ENCODE measurements around the gene LINGO1. TPM values are rescaled to one million over a fixed set of nuclear protein-coding genes. Genes with fewer than 3 reads are reported as not detected.
A peak's percentile ranks its signal among the peaks of the same experiment; 100 is the strongest.

The LINGO1 gene
- total RNA-seq, 6 experiments from 2014 or later, result 0.31 to 1.2 (median 0.39) TPM

DNA sequence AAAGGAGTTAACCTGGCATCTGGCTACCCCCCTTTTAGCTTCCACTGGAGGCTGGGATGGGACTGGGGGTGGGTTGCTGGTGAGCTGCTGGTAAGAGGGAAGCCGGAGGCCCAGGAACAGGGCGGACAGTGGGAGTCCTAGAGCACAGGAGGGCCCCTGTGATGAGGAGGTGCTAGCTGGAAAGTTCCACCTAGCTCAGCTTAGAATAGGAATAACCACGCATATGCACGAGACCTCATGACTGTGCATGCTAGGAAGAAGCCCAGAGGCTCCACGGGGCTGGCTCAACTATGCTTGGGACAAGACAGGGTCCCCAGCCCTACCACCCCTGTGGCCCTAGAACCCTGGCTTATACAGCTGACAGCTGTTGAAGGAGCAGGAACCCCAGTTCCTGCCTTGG is 34.1 kb downstream of the LINGO1 start:
- no peak overlapping the region for H3K4me3 ChIP-seq
- ATAC-seq (no peak), DNase-seq (no peak)
- H3K27me3 ChIP-seq, result no peaks in the 10 kb centered on the region
- intact Hi-C loops (cut with DNase I), result no loop called here
- H3K4me1 ChIP-seq, result no peaks in the 10 kb centered on the region
- TF ChIP-seq POLR2A (IDR thresholded peaks at IDR 0.05), result no peak
- TF ChIP-seq, protein P1, sequence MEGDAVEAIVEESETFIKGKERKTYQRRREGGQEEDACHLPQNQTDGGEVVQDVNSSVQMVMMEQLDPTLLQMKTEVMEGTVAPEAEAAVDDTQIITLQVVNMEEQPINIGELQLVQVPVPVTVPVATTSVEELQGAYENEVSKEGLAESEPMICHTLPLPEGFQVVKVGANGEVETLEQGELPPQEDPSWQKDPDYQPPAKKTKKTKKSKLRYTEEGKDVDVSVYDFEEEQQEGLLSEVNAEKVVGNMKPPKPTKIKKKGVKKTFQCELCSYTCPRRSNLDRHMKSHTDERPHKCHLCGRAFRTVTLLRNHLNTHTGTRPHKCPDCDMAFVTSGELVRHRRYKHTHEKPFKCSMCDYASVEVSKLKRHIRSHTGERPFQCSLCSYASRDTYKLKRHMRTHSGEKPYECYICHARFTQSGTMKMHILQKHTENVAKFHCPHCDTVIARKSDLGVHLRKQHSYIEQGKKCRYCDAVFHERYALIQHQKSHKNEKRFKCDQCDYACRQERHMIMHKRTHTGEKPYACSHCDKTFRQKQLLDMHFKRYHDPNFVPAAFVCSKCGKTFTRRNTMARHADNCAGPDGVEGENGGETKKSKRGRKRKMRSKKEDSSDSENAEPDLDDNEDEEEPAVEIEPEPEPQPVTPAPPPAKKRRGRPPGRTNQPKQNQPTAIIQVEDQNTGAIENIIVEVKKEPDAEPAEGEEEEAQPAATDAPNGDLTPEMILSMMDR (IDR thresholded peaks at IDR 0.05), result no peak
- H3K9me3 ChIP-seq, result no peaks in the 10 kb centered on the region
- WGBS (ENCODE audit: insufficient coverage, low coverage, low lambda C conversion rate, missing lambda C conversion rate), result 78% methylated on average over 4 of the region's 5 CpGs
- no peak overlapping the region for H3K27ac ChIP-seq
- no peaks in the 10 kb centered on the region for H3K36me3 ChIP-seq

GRCh38 chr15:77597804-77598453 is 34.8 kb downstream of the LINGO1 start:
- H3K4me3 ChIP-seq, result no peak overlapping the region
- ATAC-seq (peak; percentile 42 to 72 (median 56)), DNase-seq (no peak)
- intact Hi-C loops (cut with DNase I), result no loop called here
- H3K9me3 ChIP-seq, result no peaks in the 10 kb centered on the region
- no peaks in the 10 kb centered on the region for H3K4me1 ChIP-seq
- H3K36me3 ChIP-seq, result no peaks in the 10 kb centered on the region
- TF ChIP-seq, protein P1 (IDR thresholded peaks at IDR 0.05), result no peak
- no peak for TF ChIP-seq POLR2A (IDR thresholded peaks at IDR 0.05)
- H3K27me3 ChIP-seq, result no peaks in the 10 kb centered on the region
- no peak overlapping the region for H3K27ac ChIP-seq
- 83% methylated on average over 1 of the region's 9 CpGs for WGBS (ENCODE audit: insufficient coverage, low coverage, low lambda C conversion rate, missing lambda C conversion rate)

DNA sequence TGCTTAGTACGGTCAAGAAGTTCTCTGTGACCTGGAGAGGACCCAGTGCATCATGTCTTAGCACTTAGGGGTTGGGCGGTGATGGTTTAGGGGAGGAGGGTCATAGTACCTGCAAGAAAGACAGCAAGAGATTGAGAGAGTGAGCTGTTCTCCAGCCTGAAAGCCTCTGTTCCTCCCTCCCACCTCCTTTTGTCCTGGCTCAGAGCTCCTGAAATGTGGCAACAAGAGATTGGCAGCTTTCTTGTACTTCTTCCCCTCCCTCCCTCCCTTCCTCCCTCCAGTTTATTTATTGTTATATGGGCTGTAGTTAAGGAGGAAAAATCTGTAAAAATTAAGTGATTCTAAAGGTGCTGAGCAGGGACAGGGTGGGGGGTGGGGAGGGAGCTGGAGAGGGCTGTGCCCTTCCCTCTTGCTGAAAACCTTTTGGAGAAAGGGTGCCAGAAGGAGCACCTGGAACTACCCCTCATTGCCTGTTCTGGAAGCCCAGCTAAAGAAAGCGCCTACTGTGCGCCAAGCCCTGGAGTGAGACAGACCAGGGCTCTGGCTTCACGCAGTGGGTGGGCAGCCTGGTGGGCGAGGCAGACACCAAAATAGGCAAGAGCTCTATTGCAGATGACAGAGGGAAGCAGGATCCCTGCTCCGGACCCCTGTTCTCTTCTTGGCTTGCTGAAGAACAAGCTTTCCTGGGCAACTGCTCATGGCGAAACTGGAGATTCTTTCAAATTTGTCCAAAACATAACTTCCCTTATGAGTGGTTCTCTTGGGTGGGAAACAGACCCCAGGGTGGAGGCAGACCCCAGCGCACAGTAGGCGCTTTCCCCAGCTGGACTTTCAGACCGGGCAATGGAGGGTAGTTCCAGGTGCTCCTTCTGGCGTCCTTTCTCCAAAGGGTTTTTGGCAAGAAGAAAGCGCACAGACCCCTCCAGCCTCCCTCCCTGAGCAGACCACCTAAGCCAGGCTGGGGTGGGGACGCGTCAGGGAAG is 35.6 kb downstream of the LINGO1 start:
- DNase-seq, result no peak
- intact Hi-C loops (cut with DNase I), result no loop called here
- ATAC-seq, result no peak
- 79% methylated on average over 10 of the region's 15 CpGs for WGBS (ENCODE audit: insufficient coverage, low coverage, low lambda C conversion rate, missing lambda C conversion rate)
- Histone ChIP-seq H3K36me3 (no peaks in the 10 kb centered on the region), H3K27ac (no peak overlapping the region), H3K27me3 (no peaks in the 10 kb centered on the region), H3K4me3 (no peak overlapping the region), H3K9me3 (no peaks in the 10 kb centered on the region), H3K4me1 (no peaks in the 10 kb centered on the region)
- TF ChIP-seq POLR2A (IDR thresholded peaks at IDR 0.05), result no peak
- TF ChIP-seq, protein P1 (IDR thresholded peaks at IDR 0.05), result no peak

DNA sequence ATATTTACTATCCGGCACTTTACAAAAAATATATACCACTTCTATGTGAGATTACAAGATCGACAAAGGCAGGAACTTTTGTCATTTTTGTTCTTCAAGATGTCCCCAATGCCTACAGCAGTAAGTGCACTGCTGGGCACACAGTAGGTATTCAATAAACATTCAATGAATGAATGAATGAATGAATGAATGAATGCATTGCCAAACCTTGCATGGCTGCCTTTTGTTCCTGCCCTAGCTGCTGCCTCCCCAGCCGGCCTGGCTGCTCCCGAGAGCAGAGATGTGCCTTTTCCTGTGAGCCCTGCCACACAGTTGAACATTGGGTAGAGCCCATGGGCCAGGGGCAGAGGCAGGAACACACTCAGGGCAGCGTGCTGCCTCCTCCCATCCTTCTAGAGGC is 37.5 kb downstream of the LINGO1 start:
- Histone ChIP-seq H3K36me3 (no peaks in the 10 kb centered on the region), H3K27me3 (no peaks in the 10 kb centered on the region), H3K9me3 (no peaks in the 10 kb centered on the region), H3K4me3 (no peak overlapping the region), H3K27ac (no peak overlapping the region), H3K4me1 (no peaks in the 10 kb centered on the region)
- TF ChIP-seq, protein P1 (IDR thresholded peaks at IDR 0.05), result no peak
- TF ChIP-seq POLR2A (IDR thresholded peaks at IDR 0.05), result no peak
- 91% methylated on average over 2 of the region's 5 CpGs for WGBS (ENCODE audit: insufficient coverage, low coverage, low lambda C conversion rate, missing lambda C conversion rate)
- ATAC-seq (no peak), DNase-seq (no peak)
- intact Hi-C loops (cut with DNase I), result no loop called here

All from right lobe of liver (tissue), 6 donors.